A549 (cell line): ENCODE data around the gene HGFAC.

Experiments
- CHD4 ChIP-seq: fragments of 200-600 bp; sonication (generic); IDR thresholded peaks from 2 replicates; pipeline ENCODE4 v1.6.1; 2016; ENCODE audit warnings: antibody characterized with exemption, mild to moderate bottlenecking, borderline replicate concordance
- GATA3 ChIP-seq: IDR thresholded peaks from 2 replicates; pipeline ENCODE4 v1.6.1; 2012; ENCODE audit warnings: borderline replicate concordance
- JUNB ChIP-seq: fragments of >200 bp; sonication (Bioruptor Twin); formaldehyde crosslinking; IDR thresholded peaks from 2 replicates; pipeline ENCODE4 v1.6.1; 2016
- POLR2A ChIP-seq: IDR thresholded peaks from 2 replicates; pipeline ENCODE4 v1.6.1; 2012; ENCODE audit warnings: mild to moderate bottlenecking, low read length
- REST ChIP-seq: fragments of 200-600 bp; sonication (generic); IDR thresholded peaks from 2 replicates; pipeline ENCODE4 v1.6.1; 2016; ENCODE audit warnings: antibody characterized with exemption, mild to moderate bottlenecking, moderate library complexity
- RNF2 ChIP-seq: fragments of 200-600 bp; sonication (generic); IDR thresholded peaks from 2 replicates; pipeline ENCODE4 v1.6.1; 2016; ENCODE audit warnings: low read depth, mild to moderate bottlenecking, antibody characterized with exemption, moderate library complexity, borderline replicate concordance
- SMC3 ChIP-seq: fragments of >200 bp; sonication (Bioruptor Twin); formaldehyde crosslinking; IDR thresholded peaks from 3 replicates; pipeline ENCODE4 v1.6.1; 2018; ENCODE audit warnings: inconsistent platforms
- ZFP36 ChIP-seq: fragments of 450-650 bp; IDR thresholded peaks from 2 replicates; pipeline ENCODE4 v1.6.1; 2014; ENCODE audit warnings: borderline replicate concordance; ENCODE audit not compliant: partially characterized antibody
- TF ChIP-seq, protein P1 (sequence below): fragments of >200 bp; sonication (Bioruptor Twin); formaldehyde crosslinking; IDR thresholded peaks from 3 replicates; pipeline ENCODE4 v1.5.1; 2016
- TF ChIP-seq, protein P2 (sequence below): IDR thresholded peaks from 2 replicates; pipeline ENCODE4 v1.6.1; 2012

GRCh38 chr4:3410401-3411135, 31.2 kb upstream of the HGFAC start:
- TF ChIP-seq, protein P1, sequence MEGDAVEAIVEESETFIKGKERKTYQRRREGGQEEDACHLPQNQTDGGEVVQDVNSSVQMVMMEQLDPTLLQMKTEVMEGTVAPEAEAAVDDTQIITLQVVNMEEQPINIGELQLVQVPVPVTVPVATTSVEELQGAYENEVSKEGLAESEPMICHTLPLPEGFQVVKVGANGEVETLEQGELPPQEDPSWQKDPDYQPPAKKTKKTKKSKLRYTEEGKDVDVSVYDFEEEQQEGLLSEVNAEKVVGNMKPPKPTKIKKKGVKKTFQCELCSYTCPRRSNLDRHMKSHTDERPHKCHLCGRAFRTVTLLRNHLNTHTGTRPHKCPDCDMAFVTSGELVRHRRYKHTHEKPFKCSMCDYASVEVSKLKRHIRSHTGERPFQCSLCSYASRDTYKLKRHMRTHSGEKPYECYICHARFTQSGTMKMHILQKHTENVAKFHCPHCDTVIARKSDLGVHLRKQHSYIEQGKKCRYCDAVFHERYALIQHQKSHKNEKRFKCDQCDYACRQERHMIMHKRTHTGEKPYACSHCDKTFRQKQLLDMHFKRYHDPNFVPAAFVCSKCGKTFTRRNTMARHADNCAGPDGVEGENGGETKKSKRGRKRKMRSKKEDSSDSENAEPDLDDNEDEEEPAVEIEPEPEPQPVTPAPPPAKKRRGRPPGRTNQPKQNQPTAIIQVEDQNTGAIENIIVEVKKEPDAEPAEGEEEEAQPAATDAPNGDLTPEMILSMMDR = no peak
- TF ChIP-seq POLR2A (no peak), CHD4 (no peak), REST (no peak), JUNB (no peak), GATA3 (no peak), RNF2 (no peak), SMC3 (no peak), ZFP36 (no peak)
- TF ChIP-seq, protein P2, sequence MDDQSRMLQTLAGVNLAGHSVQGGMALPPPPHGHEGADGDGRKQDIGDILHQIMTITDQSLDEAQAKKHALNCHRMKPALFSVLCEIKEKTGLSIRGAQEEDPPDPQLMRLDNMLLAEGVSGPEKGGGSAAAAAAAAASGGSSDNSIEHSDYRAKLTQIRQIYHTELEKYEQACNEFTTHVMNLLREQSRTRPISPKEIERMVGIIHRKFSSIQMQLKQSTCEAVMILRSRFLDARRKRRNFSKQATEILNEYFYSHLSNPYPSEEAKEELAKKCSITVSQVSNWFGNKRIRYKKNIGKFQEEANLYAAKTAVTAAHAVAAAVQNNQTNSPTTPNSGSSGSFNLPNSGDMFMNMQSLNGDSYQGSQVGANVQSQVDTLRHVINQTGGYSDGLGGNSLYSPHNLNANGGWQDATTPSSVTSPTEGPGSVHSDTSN = no peak
